ENCODE data around the gene NDE1.

The NDE1 gene

DNA sequence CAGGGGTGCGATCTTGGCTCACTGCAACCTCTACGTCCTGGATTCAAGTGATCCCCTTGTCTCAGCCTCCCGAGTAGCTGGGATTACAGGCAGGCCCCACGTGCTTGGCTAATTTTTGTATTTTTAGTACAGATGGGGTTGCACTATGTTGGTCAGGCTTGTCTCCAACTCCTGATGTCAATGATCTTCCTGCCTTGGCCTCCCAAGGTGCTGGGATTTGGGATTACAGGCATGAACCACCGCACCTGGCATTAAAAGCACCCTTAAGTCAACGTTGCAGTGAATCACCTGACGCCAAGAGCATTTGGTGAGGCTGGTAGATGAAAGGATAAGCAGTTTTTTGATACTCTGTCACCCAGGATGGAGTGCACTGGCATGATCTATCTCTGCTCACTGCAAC, 59.0 kb downstream of the NDE1 start:
- no peak overlapping the region for H3K4me3 ChIP-seq (ENCODE audit: low read depth, low read length)
- no peak for DNase-seq (ENCODE audit: low read depth)
- TF ChIP-seq, protein P1, sequence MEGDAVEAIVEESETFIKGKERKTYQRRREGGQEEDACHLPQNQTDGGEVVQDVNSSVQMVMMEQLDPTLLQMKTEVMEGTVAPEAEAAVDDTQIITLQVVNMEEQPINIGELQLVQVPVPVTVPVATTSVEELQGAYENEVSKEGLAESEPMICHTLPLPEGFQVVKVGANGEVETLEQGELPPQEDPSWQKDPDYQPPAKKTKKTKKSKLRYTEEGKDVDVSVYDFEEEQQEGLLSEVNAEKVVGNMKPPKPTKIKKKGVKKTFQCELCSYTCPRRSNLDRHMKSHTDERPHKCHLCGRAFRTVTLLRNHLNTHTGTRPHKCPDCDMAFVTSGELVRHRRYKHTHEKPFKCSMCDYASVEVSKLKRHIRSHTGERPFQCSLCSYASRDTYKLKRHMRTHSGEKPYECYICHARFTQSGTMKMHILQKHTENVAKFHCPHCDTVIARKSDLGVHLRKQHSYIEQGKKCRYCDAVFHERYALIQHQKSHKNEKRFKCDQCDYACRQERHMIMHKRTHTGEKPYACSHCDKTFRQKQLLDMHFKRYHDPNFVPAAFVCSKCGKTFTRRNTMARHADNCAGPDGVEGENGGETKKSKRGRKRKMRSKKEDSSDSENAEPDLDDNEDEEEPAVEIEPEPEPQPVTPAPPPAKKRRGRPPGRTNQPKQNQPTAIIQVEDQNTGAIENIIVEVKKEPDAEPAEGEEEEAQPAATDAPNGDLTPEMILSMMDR (IDR thresholded peaks at IDR 0.05; ENCODE audit: insufficient read depth, low read depth, low read length, missing control alignments), result no peak

DNA sequence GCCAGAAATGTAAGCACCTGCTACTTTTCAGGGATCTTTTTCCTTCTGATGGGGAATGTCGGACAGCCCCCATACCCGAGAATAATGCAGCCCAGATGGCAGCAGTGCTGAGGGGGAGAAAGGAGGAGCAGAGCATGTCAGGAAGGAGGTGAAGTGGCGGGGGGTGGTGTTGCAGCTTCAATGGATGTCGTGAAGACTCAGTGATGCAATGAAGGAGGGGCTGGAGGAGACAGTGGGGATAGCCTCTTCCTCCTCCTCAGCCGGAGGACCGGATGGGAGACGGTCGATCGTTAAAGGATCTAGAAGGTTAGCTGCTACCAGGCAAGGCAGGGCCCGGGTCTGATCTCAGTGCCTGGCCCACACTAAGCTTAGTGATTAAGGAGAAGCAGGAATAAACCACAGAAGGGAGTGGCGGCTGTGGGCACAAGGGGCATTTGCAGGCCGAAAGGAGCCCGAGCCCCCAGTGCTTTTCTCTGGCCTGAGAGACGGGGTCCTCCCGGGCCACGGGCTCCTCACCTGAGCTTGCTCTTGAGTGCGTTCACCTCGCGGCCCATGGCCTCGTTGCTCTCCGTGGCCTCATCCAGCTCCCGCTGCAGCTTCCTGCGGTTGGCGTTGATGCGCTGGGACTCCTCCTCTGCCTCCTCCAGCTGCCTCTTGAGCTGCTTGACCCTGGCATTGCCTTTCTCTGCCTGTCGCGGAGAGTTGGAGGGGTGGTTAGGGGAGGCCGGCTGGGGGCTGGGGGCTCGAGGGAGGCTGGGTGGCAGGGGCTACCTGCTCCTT, 64.5 kb downstream of the NDE1 start:
- no peak for DNase-seq (ENCODE audit: low read depth)
- TF ChIP-seq, protein P1 (IDR thresholded peaks at IDR 0.05; ENCODE audit: insufficient read depth, low read depth, low read length, missing control alignments), result no peak
- H3K4me3 ChIP-seq (ENCODE audit: low read depth, low read length), result no peak overlapping the region

DNA sequence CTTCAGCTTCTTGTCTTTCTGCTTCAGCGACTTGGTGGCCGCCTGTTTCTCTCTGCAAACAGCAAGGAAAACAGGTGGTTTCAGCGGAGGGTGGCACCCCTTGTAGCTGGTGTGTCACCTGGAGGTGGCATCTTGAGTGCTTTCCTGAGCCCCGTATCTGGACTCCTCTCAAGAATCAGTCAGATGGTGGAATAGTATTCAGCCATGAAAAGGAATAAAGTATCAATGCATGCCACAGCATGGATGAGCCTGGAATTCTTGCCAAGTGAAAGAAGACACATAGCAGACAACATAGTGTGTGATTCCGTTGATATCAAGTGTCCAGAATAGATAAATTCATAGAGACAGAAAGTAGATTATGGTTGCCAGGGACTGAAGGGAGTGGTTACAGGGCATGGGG, 65.2 kb downstream of the NDE1 start:
- TF ChIP-seq, protein P1 (IDR thresholded peaks at IDR 0.05; ENCODE audit: insufficient read depth, low read depth, low read length, missing control alignments), result no peak
- H3K4me3 ChIP-seq (ENCODE audit: low read depth, low read length), result no peak overlapping the region
- DNase-seq (ENCODE audit: low read depth), result no peak

DNA sequence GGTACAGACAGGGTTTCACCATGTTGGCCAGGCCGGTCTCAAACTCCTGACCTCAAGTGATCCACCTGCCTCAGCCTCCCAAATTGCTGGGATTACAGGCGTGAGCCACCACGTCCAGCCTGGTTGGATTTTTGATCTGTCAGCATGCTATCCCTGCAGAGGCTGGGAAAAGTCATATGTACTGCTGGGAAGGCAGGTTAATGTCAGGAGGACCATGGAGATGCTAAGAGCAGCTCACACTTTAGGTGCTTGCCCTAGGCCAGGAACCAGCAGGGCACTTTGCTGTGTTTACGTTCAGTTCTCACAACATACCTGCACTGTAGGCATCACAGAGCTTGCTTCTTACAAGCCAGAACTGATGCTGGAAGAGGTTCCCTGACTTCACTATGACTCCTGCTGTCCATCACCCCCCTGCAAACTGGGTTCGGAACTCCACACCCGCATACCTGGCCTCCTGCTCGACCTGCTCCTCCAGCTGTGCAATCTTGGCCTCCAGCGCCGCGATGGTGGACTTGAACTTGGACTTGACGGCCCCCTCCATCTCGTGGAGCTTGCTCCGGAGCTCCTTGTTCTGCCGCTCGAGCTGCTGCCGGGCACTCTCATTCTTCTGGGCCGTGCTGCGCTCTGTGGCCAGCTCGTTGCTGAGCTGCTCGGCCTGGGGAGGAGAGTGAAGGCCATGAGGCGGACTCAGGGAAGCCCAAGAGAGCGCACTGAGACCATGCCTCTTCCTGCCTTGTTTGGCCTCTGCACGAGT, 66.8 kb downstream of the NDE1 start:
- TF ChIP-seq, protein P1 (IDR thresholded peaks at IDR 0.05; ENCODE audit: insufficient read depth, low read depth, low read length, missing control alignments), result no peak
- no peak overlapping the region for H3K4me3 ChIP-seq (ENCODE audit: low read depth, low read length)
- DNase-seq (ENCODE audit: low read depth), result no peak

GRCh38 chr16:15721018-15721417, 71.0 kb downstream of the NDE1 start:
- no peak overlapping the region for H3K4me3 ChIP-seq (ENCODE audit: low read depth, low read length)
- TF ChIP-seq, protein P1 (IDR thresholded peaks at IDR 0.05; ENCODE audit: insufficient read depth, low read depth, low read length, missing control alignments), result no peak
- no peak for DNase-seq (ENCODE audit: low read depth)

DNA sequence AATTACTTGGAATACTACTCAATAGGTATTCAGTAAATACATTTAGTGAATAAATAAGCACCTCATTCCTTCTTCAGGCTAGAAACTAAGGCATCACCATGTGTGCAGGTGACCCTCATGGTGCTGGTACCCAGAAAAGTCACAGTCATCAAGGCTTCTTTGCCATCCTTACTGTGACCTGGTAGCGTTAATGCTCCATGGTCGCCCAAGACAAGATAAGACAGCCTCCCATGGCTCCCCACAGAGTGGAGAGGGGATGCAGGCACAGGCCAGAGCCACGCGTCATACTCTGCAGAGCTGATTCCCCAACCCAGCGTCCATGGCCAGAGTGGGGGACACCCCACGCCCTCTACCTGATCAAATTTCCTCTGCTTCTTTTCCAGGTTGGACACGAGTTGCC, 73.8 kb downstream of the NDE1 start:
- H3K4me3 ChIP-seq (ENCODE audit: low read depth, low read length), result no peak overlapping the region
- TF ChIP-seq, protein P1 (IDR thresholded peaks at IDR 0.05; ENCODE audit: insufficient read depth, low read depth, low read length, missing control alignments), result no peak
- DNase-seq (ENCODE audit: low read depth), result no peak

Measured in GM12865 (cell line).